Activated CD4-positive, alpha-beta T cell treated with anti-CD3 and anti-CD28 coated beads for 36 hours (primary cell): Measurements from ENCODE around the gene CPEB3. TPM values are rescaled to one million over a fixed set of nuclear protein-coding genes. Genes with fewer than 3 reads are reported as not detected.

Source experiments
- ATAC-seq: fragments of 200-7000 bp; cut with Tn5 transposase; one replicate; pipeline ENCODE4 v1.10.0; 2021; ENCODE audit warnings: mild to moderate bottlenecking, moderate library complexity
- CTCF ChIA-PET: fragments of 350-600 bp; sonication (Branson Sonifier 250); formaldehyde crosslinking; loops from one replicate; lab custom pipeline; 2021; ENCODE audit warnings: antibody characterized with exemption; lab: Charles Lee
- POLR2A ChIA-PET: fragments of 350-600 bp; sonication (Branson Sonifier 250); formaldehyde crosslinking; loops from one replicate; lab custom pipeline; 2021; ENCODE audit warnings: antibody characterized with exemption, inconsistent platforms; lab: Charles Lee
- DNase-seq: peaks from one replicate; pipeline ENCODE4 v3.0.0-alpha.2; 2020
- H3K27ac Mint-ChIP-seq: one replicate; pipeline ENCODE4 v1.8.0; 2021; ENCODE audit warnings: mixed read lengths
- H3K27me3 Mint-ChIP-seq: one replicate; pipeline ENCODE4 v1.8.0; 2021; ENCODE audit warnings: mixed read lengths
- H3K36me3 Mint-ChIP-seq: one replicate; pipeline ENCODE4 v1.8.0; 2021; ENCODE audit warnings: low read depth, mixed read lengths
- H3K4me1 Mint-ChIP-seq: one replicate; pipeline ENCODE4 v1.8.0; 2021; ENCODE audit warnings: mixed read lengths
- H3K4me3 Mint-ChIP-seq: one replicate; pipeline ENCODE4 v1.8.0; 2021; ENCODE audit warnings: mild to moderate bottlenecking, moderate library complexity, mixed read lengths
- H3K9me3 Mint-ChIP-seq: one replicate; pipeline ENCODE4 v1.8.0; 2021; ENCODE audit warnings: low read depth, mixed read lengths
- intact Hi-C, 2 experiments: fragments of 100-400 bp; cut with DNase I in 1 of 2; cut with micrococcal nuclease in 1 of 2; formaldehyde crosslinking; loops; one replicate each; pipeline versions ENCODE4 v1.14.2 to v1.15.1; 2022 to 2024; cut with DNase I, micrococcal nuclease
- total RNA-seq, 2 experiments: library from RNA; stranded (reverse); gene quantifications; one replicate each; pipeline ENCODE4 v1.2.3, GENCODE V29; 2021

Gene CPEB3
- total RNA-seq, 2 experiments from 2014 or later, result 1.4 to 1.8 TPM

- Mint-ChIP-seq H3K4me1 (peaks cover 41% of the 10 kb centered on the region), H3K9me3 (no peaks in the 10 kb centered on the region), H3K27me3 (no peaks in the 10 kb centered on the region), H3K36me3 (peaks cover 14% of the 10 kb centered on the region), H3K4me3 (no peak overlapping the region), H3K27ac (peak overlapping the region; percentile 77)
- ATAC-seq (peak; percentile 67), DNase-seq (no peak)
- intact Hi-C loops, result no loop called here
- ChIA-PET POLR2A (no interaction called here), CTCF (interaction anchor here (1.4 to 2.7 kb wide), 3 partner anchors 9 to 215 kb away, joined by 3 to 18 read pairs (median 6); partner anchors contain the start of genes CPEB3 and MARCHF5)
These were observed 12.2 kb upstream of the CPEB3 start for GRCh38 chr10:92303096-92303495.

GRCh38 chr10:92298487-92298886 is 7.6 kb upstream of the CPEB3 start:
- peaks cover 24% of the 10 kb centered on the region for H3K36me3 Mint-ChIP-seq
- ChIA-PET POLR2A (interaction anchor here (0.6 kb wide), 2 partner anchors 8 to 275 kb away, joined by 3 to 4 read pairs; partner anchors contain the start of genes CPEB3 and IDE), CTCF (interaction anchor here (0.6 to 2.4 kb wide), 2 partner anchors 11 to 223 kb away, joined by 3 to 9 read pairs; no protein-coding TSS in a partner anchor)
- no peak overlapping the region for H3K4me3 Mint-ChIP-seq
- no peak overlapping the region for H3K27ac Mint-ChIP-seq
- DNase-seq, result no peak
- H3K27me3 Mint-ChIP-seq, result no peaks in the 10 kb centered on the region
- intact Hi-C loops, result no loop called here
- no peak for ATAC-seq
- no peaks in the 10 kb centered on the region for H3K9me3 Mint-ChIP-seq
- peaks cover 46% of the 10 kb centered on the region for H3K4me1 Mint-ChIP-seq

GRCh38 chr10:92291921-92292845 is 1.3 kb upstream of the CPEB3 start:
- peaks cover 26% of the 10 kb centered on the region for H3K4me1 Mint-ChIP-seq
- ATAC-seq, result peak; percentile 8
- peak overlapping the region; percentile 70 for H3K27ac Mint-ChIP-seq
- intact Hi-C loops, result loop anchor here (1.0 to 5.0 kb wide), 10 partner anchors 51 to 556 kb away; partner anchors contain the start of genes BTAF1 (in 1 of the 2), EXOC6 (in 1 of the 2), IDE (in 1 of the 2) and TNKS2 (in 1 of the 2)
- no peaks in the 10 kb centered on the region for H3K27me3 Mint-ChIP-seq
- POLR2A ChIA-PET, result interaction anchor here (0.5 to 1.6 kb wide), 2 partner anchors 81 to 282 kb away, joined by 3 to 4 read pairs; partner anchors contain the start of gene IDE
- peaks cover 15% of the 10 kb centered on the region for H3K36me3 Mint-ChIP-seq
- DNase-seq, result peak; percentile 75
- CTCF ChIA-PET, result interaction anchor here (0.6 to 2.6 kb wide), 6 partner anchors 8 to 269 kb away, joined by 3 to 18 read pairs (median 4); no protein-coding TSS in a partner anchor
- H3K9me3 Mint-ChIP-seq, result no peaks in the 10 kb centered on the region
- peak overlapping the region; percentile 75 for H3K4me3 Mint-ChIP-seq

- ATAC-seq (peak; percentile 4), DNase-seq (no peak)
- ChIA-PET POLR2A (interaction anchor here (1.6 kb wide), 1 partner anchor 282 kb away, joined by 4 read pairs; the partner anchor contains the start of gene IDE), CTCF (interaction anchor here (0.6 to 2.6 kb wide), 6 partner anchors 9 to 204 kb away, joined by 3 to 18 read pairs (median 4); no protein-coding TSS in a partner anchor)
- no peaks in the 10 kb centered on the region for H3K27me3 Mint-ChIP-seq
- peaks cover 14% of the 10 kb centered on the region for H3K36me3 Mint-ChIP-seq
- intact Hi-C loops, result loop anchor here (1.0 to 5.0 kb wide), 9 partner anchors 51 to 557 kb away; partner anchors contain the start of genes BTAF1 (in 1 of the 2), EXOC6 (in 1 of the 2), IDE (in 1 of the 2) and TNKS2 (in 1 of the 2)
- peak overlapping the region; percentile 75 for H3K4me3 Mint-ChIP-seq
- peaks cover 24% of the 10 kb centered on the region for H3K4me1 Mint-ChIP-seq
- no peaks in the 10 kb centered on the region for H3K9me3 Mint-ChIP-seq
- H3K27ac Mint-ChIP-seq, result no peak overlapping the region
These were observed 663 bp upstream of the CPEB3 start for GRCh38 chr10:92291616-92291865.

- CTCF ChIA-PET, result interaction anchor here (0.6 to 2.6 kb wide), 13 partner anchors 10 to 382 kb away, joined by 3 to 18 read pairs (median 3); no protein-coding TSS in a partner anchor
- intact Hi-C loops, result loop anchor here (1.0 to 5.0 kb wide), 4 partner anchors 49 to 301 kb away; no protein-coding TSS in a partner anchor
- POLR2A ChIA-PET, result interaction anchor here (0.7 to 1.6 kb wide), 3 partner anchors 8 to 367 kb away, joined by 4 read pairs; partner anchors contain the start of genes BTAF1 and IDE
- peaks cover 14% of the 10 kb centered on the region for H3K36me3 Mint-ChIP-seq
- H3K27ac Mint-ChIP-seq, result peak overlapping the region; percentile 80
- no peaks in the 10 kb centered on the region for H3K9me3 Mint-ChIP-seq
- H3K4me1 Mint-ChIP-seq, result peaks cover 25% of the 10 kb centered on the region
- peak overlapping the region; percentile 75 for H3K4me3 Mint-ChIP-seq
- ATAC-seq (peak; percentile 10), DNase-seq (peak; percentile 53)
- H3K27me3 Mint-ChIP-seq, result no peaks in the 10 kb centered on the region
These were observed 622 bp downstream of the CPEB3 start for GRCh38 chr10:92290076-92290836.

- ATAC-seq, result peak; percentile 53
- no peak for DNase-seq
- Mint-ChIP-seq H3K4me3 (no peak overlapping the region), H3K4me1 (peaks cover 13% of the 10 kb centered on the region), H3K27ac (peak overlapping the region; percentile 45), H3K9me3 (no peaks in the 10 kb centered on the region), H3K27me3 (no peaks in the 10 kb centered on the region), H3K36me3 (no peaks in the 10 kb centered on the region)
- intact Hi-C loops, result no loop called here
- ChIA-PET CTCF (interaction anchor here (0.6 kb wide), 2 partner anchors 38 to 67 kb away, joined by 3 to 6 read pairs; no protein-coding TSS in a partner anchor), POLR2A (interaction anchor here (1.1 kb wide), 1 partner anchor 27 kb away, joined by 5 read pairs; no protein-coding TSS in a partner anchor)
These were observed 6.7 kb downstream of the CPEB3 start for GRCh38 chr10:92284112-92284704.

- Mint-ChIP-seq H3K4me1 (peaks cover 4% of the 10 kb centered on the region), H3K36me3 (no peaks in the 10 kb centered on the region), H3K27me3 (no peaks in the 10 kb centered on the region), H3K4me3 (no peak overlapping the region), H3K27ac (no peak overlapping the region), H3K9me3 (no peaks in the 10 kb centered on the region)
- POLR2A ChIA-PET, result interaction anchor here (0.6 kb wide), 1 partner anchor 419 kb away, joined by 3 read pairs; no protein-coding TSS in a partner anchor
- ATAC-seq, result no peak
- CTCF ChIA-PET, result interaction anchor here (0.6 to 0.7 kb wide), 2 partner anchors 12 to 215 kb away, joined by 3 read pairs; partner anchors contain the start of genes CPEB3 and MARCHF5
- DNase-seq, result no peak
- intact Hi-C loops, result no loop called here
These were observed 11.7 kb downstream of the CPEB3 start for GRCh38 chr10:92278996-92279696.

GRCh38 chr10:92274071-92274470 is 16.8 kb downstream of the CPEB3 start:
- POLR2A ChIA-PET, result no interaction called here
- H3K4me1 Mint-ChIP-seq, result no peaks in the 10 kb centered on the region
- CTCF ChIA-PET, result interaction anchor here (0.7 to 1.3 kb wide), 3 partner anchors 10 to 16 kb away, joined by 3 read pairs; no protein-coding TSS in a partner anchor
- H3K27me3 Mint-ChIP-seq, result no peaks in the 10 kb centered on the region
- intact Hi-C loops, result no loop called here
- ATAC-seq (no peak), DNase-seq (no peak)
- H3K36me3 Mint-ChIP-seq, result no peaks in the 10 kb centered on the region
- no peaks in the 10 kb centered on the region for H3K9me3 Mint-ChIP-seq
- H3K27ac Mint-ChIP-seq, result no peak overlapping the region
- no peak overlapping the region for H3K4me3 Mint-ChIP-seq

GRCh38 chr10:92268748-92269147 is 22.1 kb downstream of the CPEB3 start:
- no peak overlapping the region for H3K27ac Mint-ChIP-seq
- ChIA-PET POLR2A (no interaction called here), CTCF (no interaction called here)
- intact Hi-C loops, result no loop called here
- no peaks in the 10 kb centered on the region for H3K27me3 Mint-ChIP-seq
- no peak overlapping the region for H3K4me3 Mint-ChIP-seq
- peaks cover 2% of the 10 kb centered on the region for H3K36me3 Mint-ChIP-seq
- DNase-seq (no peak), ATAC-seq (no peak)
- no peaks in the 10 kb centered on the region for H3K9me3 Mint-ChIP-seq
- H3K4me1 Mint-ChIP-seq, result peaks cover 9% of the 10 kb centered on the region

- CTCF ChIA-PET, result interaction anchor here (1.2 kb wide), 1 partner anchor 12 kb away, joined by 3 read pairs; no protein-coding TSS in a partner anchor
- H3K36me3 Mint-ChIP-seq, result peaks cover 2% of the 10 kb centered on the region
- no peak overlapping the region for H3K4me3 Mint-ChIP-seq
- peaks cover 9% of the 10 kb centered on the region for H3K4me1 Mint-ChIP-seq
- ATAC-seq (peak; percentile 85), DNase-seq (no peak)
- no peaks in the 10 kb centered on the region for H3K27me3 Mint-ChIP-seq
- POLR2A ChIA-PET, result no interaction called here
- H3K9me3 Mint-ChIP-seq, result no peaks in the 10 kb centered on the region
- peak overlapping the region; percentile 10 for H3K27ac Mint-ChIP-seq
- intact Hi-C loops, result no loop called here
These were observed 23.5 kb downstream of the CPEB3 start for GRCh38 chr10:92267343-92267742.
